Parathyroid adenoma (tissue), 2 donors: ENCODE results near the gene GOLGA6L2.
"Not testable (repeated sequence)": the region's sequence is repeated elsewhere in the genome, so short reads cannot be mapped to it uniquely, and the experiment has no call there.

ENCODE experiments used
- H2AFZ ChIP-seq: fragments of 300-600 bp; sonication (generic); one replicate; pipeline ENCODE4 v1.7.0; 2017; ENCODE audit warnings: antibody characterized with exemption, mild to moderate bottlenecking
- H3K27ac ChIP-seq: fragments of 300-600 bp; sonication (generic); one replicate; pipeline ENCODE4 v1.7.0; 2017
- H3K27me3 ChIP-seq: fragments of 300-600 bp; sonication (generic); one replicate; pipeline ENCODE4 v1.7.0; 2017; ENCODE audit warnings: low read length; ENCODE audit not compliant: control insufficient read depth, insufficient read depth
- H3K36me3 ChIP-seq: fragments of 300-600 bp; sonication (generic); one replicate; pipeline ENCODE4 v1.7.0; 2017; ENCODE audit warnings: low read length; ENCODE audit not compliant: control insufficient read depth, insufficient read depth
- H3K4me1 ChIP-seq: fragments of 300-600 bp; sonication (generic); one replicate; pipeline ENCODE4 v1.7.0; 2017; ENCODE audit warnings: control low read depth
- H3K4me2 ChIP-seq: fragments of 300-600 bp; sonication (generic); one replicate; pipeline ENCODE4 v1.7.0; 2017; ENCODE audit warnings: low read length
- H3K4me3 ChIP-seq: fragments of 300-600 bp; sonication (generic); one replicate; pipeline ENCODE4 v1.7.0; 2017; ENCODE audit warnings: low read depth, low read length
- H3K79me2 ChIP-seq: fragments of 300-600 bp; sonication (generic); one replicate; pipeline ENCODE4 v1.7.0; 2017; ENCODE audit warnings: control low read depth
- H3K9ac ChIP-seq: fragments of 300-600 bp; sonication (generic); one replicate; pipeline ENCODE4 v1.7.0; 2017; ENCODE audit warnings: mild to moderate bottlenecking
- H3K9me3 ChIP-seq: fragments of 300-600 bp; sonication (generic); one replicate; pipeline ENCODE4 v1.7.0; 2017; ENCODE audit warnings: low read length; ENCODE audit not compliant: control insufficient read depth
- TF ChIP-seq, protein P1 (sequence below): fragments of 300-600 bp; sonication (generic); IDR thresholded peaks from one replicate; pipeline ENCODE4 v1.7.0; 2017; ENCODE audit warnings: antibody characterized with exemption, mild to moderate bottlenecking
- donor health status: primary hyperparathyroidism.

Gene GOLGA6L2

DNA sequence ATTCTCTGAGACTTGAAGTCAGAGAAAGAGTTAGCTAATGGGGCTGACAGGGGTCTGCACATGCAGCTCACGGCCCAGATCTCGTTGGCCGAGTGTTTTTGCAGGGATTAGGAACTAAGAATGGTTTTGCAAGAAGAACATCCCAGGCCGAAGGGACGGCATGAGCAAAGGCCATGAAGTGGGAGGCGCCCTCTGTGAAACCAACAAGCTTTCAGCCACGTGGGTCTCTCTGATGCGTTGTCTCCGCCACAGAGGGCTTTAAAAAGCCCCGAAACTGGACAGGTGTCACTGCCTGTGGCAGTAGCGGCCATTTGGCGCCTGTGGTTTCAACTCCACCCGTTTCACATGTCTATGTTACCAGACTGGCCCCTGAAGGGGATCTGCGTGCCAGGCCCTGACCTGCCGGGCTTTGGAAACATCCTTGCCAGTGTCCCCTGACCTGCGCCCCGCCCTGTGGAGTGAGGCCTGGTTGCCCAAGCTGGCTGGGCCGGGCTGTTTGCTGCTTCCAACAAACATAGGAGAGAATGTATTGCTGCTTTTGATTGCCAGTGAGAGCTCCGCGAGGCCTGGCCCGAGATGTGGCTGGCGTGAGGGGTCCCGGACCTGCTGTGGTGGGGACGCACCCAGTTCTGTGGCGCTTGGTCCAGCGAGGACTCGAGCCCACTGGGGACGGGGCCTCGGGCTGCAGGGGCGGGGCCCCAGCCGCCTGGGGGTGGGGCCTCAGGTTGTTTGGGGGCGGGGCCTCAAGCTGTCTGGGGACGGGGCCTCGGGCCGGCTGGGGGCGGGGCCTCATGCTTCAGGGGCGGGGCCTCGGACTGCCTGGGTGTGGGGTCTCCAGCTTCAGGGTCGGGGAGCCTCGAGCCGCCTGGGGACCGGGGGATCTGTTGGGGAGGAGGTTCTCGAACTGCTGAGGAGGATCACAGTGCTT lies 30.4 kb downstream of the GOLGA6L2 start:
- TF ChIP-seq, protein P1, sequence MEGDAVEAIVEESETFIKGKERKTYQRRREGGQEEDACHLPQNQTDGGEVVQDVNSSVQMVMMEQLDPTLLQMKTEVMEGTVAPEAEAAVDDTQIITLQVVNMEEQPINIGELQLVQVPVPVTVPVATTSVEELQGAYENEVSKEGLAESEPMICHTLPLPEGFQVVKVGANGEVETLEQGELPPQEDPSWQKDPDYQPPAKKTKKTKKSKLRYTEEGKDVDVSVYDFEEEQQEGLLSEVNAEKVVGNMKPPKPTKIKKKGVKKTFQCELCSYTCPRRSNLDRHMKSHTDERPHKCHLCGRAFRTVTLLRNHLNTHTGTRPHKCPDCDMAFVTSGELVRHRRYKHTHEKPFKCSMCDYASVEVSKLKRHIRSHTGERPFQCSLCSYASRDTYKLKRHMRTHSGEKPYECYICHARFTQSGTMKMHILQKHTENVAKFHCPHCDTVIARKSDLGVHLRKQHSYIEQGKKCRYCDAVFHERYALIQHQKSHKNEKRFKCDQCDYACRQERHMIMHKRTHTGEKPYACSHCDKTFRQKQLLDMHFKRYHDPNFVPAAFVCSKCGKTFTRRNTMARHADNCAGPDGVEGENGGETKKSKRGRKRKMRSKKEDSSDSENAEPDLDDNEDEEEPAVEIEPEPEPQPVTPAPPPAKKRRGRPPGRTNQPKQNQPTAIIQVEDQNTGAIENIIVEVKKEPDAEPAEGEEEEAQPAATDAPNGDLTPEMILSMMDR = no peak
- no peak overlapping the region for H3K4me3 ChIP-seq
- H3K79me2 ChIP-seq = no peaks in the 10 kb centered on the region
- no peaks in the 10 kb centered on the region for H3K4me1 ChIP-seq
- H3K27me3 ChIP-seq = no peaks in the 10 kb centered on the region
- no peaks in the 10 kb centered on the region for H3K36me3 ChIP-seq
- no peak overlapping the region for H3K4me2 ChIP-seq
- no peaks in the 10 kb centered on the region for H3K9me3 ChIP-seq
- no peak overlapping the region for H2AFZ ChIP-seq
- no peak overlapping the region for H3K9ac ChIP-seq
- no peak overlapping the region for H3K27ac ChIP-seq

DNA sequence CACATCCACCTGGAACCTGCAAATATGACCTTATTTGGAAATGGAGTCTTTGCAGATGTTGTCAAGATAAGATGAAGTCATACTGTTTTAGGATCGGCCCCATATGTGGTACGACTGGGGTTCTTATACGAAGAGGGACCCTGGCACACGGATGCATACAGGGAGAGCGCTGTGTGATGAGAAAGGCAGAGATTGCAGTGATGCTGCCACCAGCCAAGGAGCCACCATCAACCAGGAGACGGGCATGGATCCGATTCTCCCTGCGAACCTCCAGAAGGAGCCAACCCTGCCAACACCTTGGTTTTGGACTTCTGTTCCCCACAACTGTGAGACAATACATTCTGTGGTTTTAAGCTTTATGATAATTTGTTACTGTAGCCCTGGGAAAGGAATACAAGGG lies 31.2 kb downstream of the GOLGA6L2 start:
- not testable (repeated sequence) for H2AFZ ChIP-seq, H3K9me3 ChIP-seq, H3K27me3 ChIP-seq, H3K79me2 ChIP-seq, H3K4me3 ChIP-seq, H3K4me2 ChIP-seq, H3K36me3 ChIP-seq, H3K9ac ChIP-seq, H3K27ac ChIP-seq, H3K4me1 ChIP-seq

DNA sequence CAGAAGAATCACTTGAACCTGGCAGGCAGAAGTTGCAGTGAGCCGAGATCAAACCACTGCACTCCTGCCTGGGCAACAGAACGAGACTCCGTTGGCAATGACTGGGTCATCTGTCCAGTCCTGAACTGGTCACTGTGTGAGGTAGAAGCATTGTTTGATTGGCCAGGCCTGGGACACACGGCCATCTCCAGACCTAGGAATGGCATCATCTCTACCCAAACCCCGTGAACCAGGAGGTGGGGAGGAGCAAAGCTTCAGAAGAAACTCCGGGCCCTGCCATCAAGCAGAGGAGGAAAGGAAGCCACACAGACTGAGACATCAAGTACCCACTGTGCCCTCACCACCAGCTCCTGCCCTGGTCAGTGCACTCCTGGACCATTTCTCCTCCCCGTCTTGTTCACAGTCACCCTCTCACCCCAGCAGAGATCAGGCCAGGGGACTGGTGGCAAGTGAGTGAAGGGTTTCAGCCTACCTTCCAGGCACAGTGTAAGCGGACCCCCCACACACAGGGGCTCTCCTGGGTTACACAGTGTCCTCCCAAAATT lies 31.6 kb downstream of the GOLGA6L2 start:
- Histone ChIP-seq H3K27ac (no peak overlapping the region), H3K4me2 (no peak overlapping the region), H2AFZ (no peak overlapping the region), H3K79me2 (no peaks in the 10 kb centered on the region), H3K36me3 (no peaks in the 10 kb centered on the region), H3K4me1 (no peaks in the 10 kb centered on the region), H3K27me3 (no peaks in the 10 kb centered on the region), H3K4me3 (no peak overlapping the region), H3K9ac (no peak overlapping the region), H3K9me3 (no peaks in the 10 kb centered on the region)
- TF ChIP-seq, protein P1 = no peak

DNA sequence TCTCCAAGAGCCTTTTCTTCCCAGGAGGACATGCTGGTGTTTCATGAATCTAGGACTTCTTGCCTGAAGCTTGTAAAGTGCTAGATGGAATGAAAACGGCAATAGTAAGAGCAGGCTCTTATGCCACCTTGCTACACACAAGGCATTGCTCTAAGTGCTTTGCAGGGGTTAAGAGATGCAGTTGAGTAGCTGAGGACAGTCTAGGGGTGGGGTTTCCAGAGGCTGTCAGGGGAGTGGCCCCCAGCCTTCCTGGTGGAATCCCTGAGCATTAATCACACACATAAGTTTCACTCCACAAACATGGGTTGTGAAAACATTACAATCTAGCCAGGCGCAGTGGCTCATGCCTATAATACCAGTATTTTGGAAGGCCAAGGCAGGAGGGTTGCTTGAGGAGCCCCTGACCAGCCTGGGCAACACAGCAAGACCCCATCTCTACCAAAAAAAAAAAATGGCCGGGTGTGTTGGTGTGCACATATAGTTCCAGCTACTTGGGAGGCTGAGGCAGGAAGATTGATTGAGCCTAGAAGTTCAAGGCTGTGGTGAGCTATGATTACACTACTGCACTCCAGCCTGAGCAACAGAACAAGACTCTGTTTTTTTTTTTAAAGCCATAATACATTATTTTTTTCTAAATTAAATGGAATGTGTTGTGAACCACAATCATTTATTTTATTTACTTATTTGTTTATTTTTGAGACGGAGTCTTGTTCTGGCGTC lies 34.0 kb downstream of the GOLGA6L2 start:
- H3K36me3 ChIP-seq, H3K9me3 ChIP-seq, H3K4me1 ChIP-seq, H3K79me2 ChIP-seq, H3K4me2 ChIP-seq, H3K9ac ChIP-seq, H2AFZ ChIP-seq, H3K27me3 ChIP-seq, H3K27ac ChIP-seq, H3K4me3 ChIP-seq: not testable (repeated sequence)

DNA sequence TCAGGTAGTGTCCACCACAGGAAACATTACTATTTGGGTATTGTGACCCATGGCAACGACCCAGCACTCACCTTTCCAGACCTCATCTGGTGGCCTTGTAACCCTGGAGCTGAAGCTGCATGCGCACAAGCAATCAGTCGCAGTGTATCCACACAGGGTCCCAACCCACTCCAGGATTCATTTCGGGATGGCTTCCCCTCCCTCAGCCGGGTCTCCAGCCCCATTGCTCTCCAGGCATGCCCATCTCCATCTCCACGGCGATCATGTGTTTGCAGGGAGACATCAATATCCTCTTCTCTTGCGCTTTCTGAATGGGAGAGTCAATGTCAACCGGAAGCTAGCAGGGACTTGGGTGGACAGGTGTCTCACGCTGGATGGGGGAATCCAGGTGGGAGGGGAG lies 35.2 kb downstream of the GOLGA6L2 start:
- H3K36me3 ChIP-seq = no peaks in the 10 kb centered on the region
- no peak overlapping the region for H2AFZ ChIP-seq
- H3K4me3 ChIP-seq = no peak overlapping the region
- no peak overlapping the region for H3K9ac ChIP-seq
- no peak overlapping the region for H3K4me2 ChIP-seq
- H3K27me3 ChIP-seq = no peaks in the 10 kb centered on the region
- TF ChIP-seq, protein P1 = no peak
- H3K79me2 ChIP-seq = no peaks in the 10 kb centered on the region
- no peaks in the 10 kb centered on the region for H3K4me1 ChIP-seq
- H3K27ac ChIP-seq = no peak overlapping the region
- no peaks in the 10 kb centered on the region for H3K9me3 ChIP-seq
